Mesothelial cell of epicardium (in vitro differentiated cells): ENCODE results near the gene GCAT. TPM values are rescaled to one million over a fixed set of nuclear protein-coding genes. Genes with fewer than 3 reads are reported as not detected.

Experiments used
- DNase-seq, 2 experiments: peaks; one replicate each; pipeline ENCODE4 v3.0.0; 2021; ENCODE audit warnings: low spot score in 2 of 2; ENCODE audit not compliant: unreplicated experiment in 2 of 2
- H3K27ac Mint-ChIP-seq: 2 replicates; pipeline ENCODE4 v1.8.0; 2021; ENCODE audit warnings: mixed read lengths
- H3K27me3 Mint-ChIP-seq: 2 replicates; pipeline ENCODE4 v1.8.0; 2021; ENCODE audit warnings: low read depth, mixed read lengths
- H3K36me3 Mint-ChIP-seq: 2 replicates; pipeline ENCODE4 v1.8.0; 2021; ENCODE audit warnings: mixed read lengths
- H3K4me1 Mint-ChIP-seq: 2 replicates; pipeline ENCODE4 v1.8.0; 2021; ENCODE audit warnings: mixed read lengths
- H3K4me3 Mint-ChIP-seq: 2 replicates; pipeline ENCODE4 v1.8.0; 2021; ENCODE audit warnings: mild to moderate bottlenecking, moderate library complexity, mixed read lengths
- H3K9me3 Mint-ChIP-seq: 2 replicates; pipeline ENCODE4 v1.8.0; 2021; ENCODE audit warnings: mixed read lengths
- total RNA-seq: library from RNA; stranded (reverse); gene quantifications from 3 replicates; pipeline ENCODE4 v1.2.1, GENCODE V29; 2021
- TF ChIP-seq, protein P1 (sequence below): fragments of 200-600 bp; sonication (generic); IDR thresholded peaks from one replicate; pipeline ENCODE4 v1.5.0; 2021; ENCODE audit warnings: antibody characterized with exemption; ENCODE audit not compliant: unreplicated experiment

Gene GCAT
- total RNA-seq, 1 donor from 2014 or later = 12.5 TPM

DNA sequence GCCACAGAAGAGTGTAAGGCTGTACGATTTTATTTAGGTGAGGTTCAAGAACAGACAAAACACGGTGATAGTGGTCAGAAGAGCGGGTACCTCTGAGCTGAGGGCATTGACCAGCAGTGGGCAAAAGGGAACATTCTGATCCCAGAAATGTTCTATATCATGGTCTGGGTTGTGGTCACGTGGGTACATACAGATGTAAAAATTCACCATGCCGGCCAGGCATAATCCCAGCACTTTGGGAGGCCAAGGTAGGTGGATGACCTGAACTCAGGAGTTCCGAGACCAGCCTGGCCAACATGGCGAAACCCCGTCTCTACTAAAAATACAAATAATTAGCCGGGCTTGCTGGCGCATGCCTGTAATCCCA, 31.1 kb upstream of the GCAT start:
- DNase-seq = no peak
- H3K4me3 Mint-ChIP-seq = no peak overlapping the region
- H3K27ac Mint-ChIP-seq = peak overlapping the region; percentile 60
- H3K27me3 Mint-ChIP-seq = no peaks in the 10 kb centered on the region
- H3K9me3 Mint-ChIP-seq = no peaks in the 10 kb centered on the region
- TF ChIP-seq, protein P1, sequence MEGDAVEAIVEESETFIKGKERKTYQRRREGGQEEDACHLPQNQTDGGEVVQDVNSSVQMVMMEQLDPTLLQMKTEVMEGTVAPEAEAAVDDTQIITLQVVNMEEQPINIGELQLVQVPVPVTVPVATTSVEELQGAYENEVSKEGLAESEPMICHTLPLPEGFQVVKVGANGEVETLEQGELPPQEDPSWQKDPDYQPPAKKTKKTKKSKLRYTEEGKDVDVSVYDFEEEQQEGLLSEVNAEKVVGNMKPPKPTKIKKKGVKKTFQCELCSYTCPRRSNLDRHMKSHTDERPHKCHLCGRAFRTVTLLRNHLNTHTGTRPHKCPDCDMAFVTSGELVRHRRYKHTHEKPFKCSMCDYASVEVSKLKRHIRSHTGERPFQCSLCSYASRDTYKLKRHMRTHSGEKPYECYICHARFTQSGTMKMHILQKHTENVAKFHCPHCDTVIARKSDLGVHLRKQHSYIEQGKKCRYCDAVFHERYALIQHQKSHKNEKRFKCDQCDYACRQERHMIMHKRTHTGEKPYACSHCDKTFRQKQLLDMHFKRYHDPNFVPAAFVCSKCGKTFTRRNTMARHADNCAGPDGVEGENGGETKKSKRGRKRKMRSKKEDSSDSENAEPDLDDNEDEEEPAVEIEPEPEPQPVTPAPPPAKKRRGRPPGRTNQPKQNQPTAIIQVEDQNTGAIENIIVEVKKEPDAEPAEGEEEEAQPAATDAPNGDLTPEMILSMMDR = no peak
- H3K4me1 Mint-ChIP-seq = no peaks in the 10 kb centered on the region
- peaks cover 5% of the 10 kb centered on the region for H3K36me3 Mint-ChIP-seq

DNA sequence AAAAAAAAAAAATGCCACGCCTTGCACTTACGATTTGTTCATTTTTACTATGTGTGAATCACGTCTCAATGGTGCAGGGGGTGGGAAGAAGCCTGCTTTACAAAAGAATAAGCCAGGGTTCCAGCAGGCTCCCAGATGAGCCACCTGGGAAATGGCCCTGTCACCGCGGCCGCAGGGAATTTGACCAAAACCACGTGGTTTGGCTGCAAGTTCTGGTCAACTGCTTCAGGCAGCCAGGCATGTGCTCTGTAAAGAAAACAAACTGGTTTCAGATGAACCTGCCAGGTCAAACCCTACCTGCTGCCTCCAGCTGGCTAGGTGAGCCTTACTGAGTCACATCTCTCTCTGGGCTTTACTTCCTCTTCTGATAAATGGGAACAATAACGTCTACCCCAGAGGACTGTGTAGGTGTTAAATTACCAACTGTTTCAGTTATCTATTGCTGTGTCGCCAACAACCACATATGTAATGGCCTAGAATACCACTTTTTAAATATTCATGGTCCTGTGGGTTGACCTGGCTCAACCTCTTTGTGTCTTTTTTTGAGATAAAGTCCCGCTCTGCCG, 30.5 kb upstream of the GCAT start:
- no peak overlapping the region for H3K27ac Mint-ChIP-seq
- TF ChIP-seq, protein P1 = no peak
- H3K27me3 Mint-ChIP-seq = no peaks in the 10 kb centered on the region
- no peak overlapping the region for H3K4me3 Mint-ChIP-seq
- no peak for DNase-seq
- H3K4me1 Mint-ChIP-seq = peaks cover 6% of the 10 kb centered on the region
- no peaks in the 10 kb centered on the region for H3K9me3 Mint-ChIP-seq
- peaks cover 5% of the 10 kb centered on the region for H3K36me3 Mint-ChIP-seq

DNA sequence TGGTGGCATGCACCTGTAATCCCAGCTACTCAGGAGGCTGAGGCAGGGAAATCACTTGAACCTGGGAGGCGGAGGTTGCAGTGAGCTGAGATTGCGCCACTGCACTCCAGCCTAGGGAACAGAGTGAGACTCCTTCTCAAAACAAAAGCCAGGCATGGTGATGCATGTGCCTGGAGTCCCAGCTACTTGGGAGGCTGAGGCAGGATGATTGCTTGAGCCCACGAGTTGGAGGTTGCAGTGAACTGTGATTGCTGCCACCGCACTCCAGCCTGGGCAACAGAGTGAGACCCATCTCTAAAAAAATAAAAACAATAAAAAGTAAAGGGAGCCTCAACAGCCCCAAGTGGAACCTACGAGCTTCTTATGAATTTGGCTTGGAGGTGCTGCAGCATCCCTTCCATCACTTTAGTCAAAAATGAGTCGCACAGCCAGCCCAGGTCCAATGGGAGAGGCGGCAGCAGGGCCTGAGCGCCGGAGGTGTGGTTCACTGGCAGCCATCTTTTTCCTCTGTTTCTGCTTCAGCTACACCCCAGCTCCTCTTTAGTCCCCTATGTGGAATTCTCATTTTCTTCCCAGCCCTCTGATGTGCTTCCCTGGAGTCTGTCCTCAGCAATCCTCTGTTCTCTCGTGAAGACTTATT, 29.2 kb upstream of the GCAT start:
- TF ChIP-seq, protein P1 = no peak
- H3K27me3 Mint-ChIP-seq = no peaks in the 10 kb centered on the region
- H3K27ac Mint-ChIP-seq = no peak overlapping the region
- no peaks in the 10 kb centered on the region for H3K9me3 Mint-ChIP-seq
- no peak for DNase-seq
- H3K4me3 Mint-ChIP-seq = no peak overlapping the region
- H3K36me3 Mint-ChIP-seq = peaks cover 2% of the 10 kb centered on the region
- peaks cover 9% of the 10 kb centered on the region for H3K4me1 Mint-ChIP-seq

DNA sequence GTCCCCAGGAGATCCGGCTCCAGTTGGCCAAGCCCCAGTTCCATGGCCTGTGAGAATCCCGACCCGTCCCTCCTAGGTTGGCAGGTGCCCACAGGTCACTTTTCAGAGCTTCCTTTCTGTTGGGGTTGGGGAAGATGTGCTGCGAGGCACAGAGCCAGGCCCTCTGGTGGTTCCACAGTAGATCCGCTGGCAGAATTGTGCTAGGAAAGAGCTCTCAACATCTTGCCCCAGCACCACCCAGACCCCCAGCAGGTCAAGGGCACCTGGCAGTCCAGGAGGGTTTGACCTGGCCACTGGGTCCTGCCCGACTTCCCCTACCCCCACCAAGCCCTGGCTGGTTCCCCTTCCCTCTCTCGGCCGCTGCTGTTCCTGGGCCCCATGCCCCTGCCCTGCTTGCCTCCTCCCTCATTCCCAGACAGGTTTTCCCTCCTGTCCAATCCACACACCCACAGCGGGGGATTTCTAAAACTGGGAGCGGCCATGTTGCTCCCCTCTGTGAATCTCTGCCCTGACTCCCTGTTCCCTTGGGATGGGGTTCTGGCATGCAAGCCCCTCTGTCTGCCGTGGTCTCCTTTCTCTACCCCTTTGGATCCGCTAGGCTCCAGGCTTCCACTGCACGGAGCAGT, 26.2 kb upstream of the GCAT start:
- no peak overlapping the region for H3K27ac Mint-ChIP-seq
- no peak overlapping the region for H3K4me3 Mint-ChIP-seq
- H3K36me3 Mint-ChIP-seq = no peaks in the 10 kb centered on the region
- H3K27me3 Mint-ChIP-seq = no peaks in the 10 kb centered on the region
- H3K4me1 Mint-ChIP-seq = peaks cover 18% of the 10 kb centered on the region
- TF ChIP-seq, protein P1 = no peak
- H3K9me3 Mint-ChIP-seq = no peaks in the 10 kb centered on the region
- DNase-seq = no peak

DNA sequence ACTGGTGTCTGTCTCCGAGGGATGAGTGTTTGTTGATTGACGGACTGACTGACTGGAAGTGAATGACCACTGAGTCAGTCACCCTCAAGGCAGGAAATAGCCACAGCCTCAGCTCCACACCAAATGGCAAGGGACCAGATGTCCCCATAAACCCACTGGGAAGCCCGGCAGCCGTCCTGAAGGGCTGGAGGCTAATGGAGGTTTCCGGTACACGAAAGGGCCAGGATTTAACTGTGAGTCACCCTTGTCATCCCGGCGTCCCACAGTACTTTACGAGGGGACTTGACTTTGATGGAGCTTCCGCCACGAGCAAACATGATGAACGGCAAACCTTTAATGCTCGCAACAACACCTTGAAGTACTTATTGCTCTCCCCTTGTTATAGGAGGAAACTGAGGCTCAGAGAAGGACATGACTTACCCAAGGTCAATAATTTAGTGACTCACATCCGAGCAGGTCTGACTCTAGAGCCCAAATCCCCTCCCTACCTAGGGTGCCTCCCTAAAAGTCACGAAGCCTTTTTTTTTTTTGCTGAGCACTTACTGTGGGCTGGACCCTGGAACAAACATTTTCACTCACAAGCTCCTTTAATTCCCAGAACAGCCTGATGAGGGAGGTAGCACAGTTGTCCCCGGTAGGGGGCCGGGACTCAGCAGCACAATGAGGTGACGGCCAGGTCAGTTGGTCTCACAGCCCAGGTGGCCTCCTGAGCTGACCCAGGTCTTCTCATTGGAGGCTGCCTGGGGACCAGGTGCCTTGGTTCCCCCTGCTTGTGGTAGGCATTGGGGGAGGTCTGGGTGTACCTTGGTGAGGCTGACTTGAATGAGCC, 25.2 kb upstream of the GCAT start:
- DNase-seq = no peak
- TF ChIP-seq, protein P1 = no peak
- Mint-ChIP-seq H3K27ac (no peak overlapping the region), H3K27me3 (no peaks in the 10 kb centered on the region), H3K4me1 (peaks cover 18% of the 10 kb centered on the region), H3K9me3 (no peaks in the 10 kb centered on the region), H3K4me3 (no peak overlapping the region), H3K36me3 (no peaks in the 10 kb centered on the region)
